Measurements from ENCODE around the gene TSPAN9.

The TSPAN9 gene

GRCh38 chr12:3233797-3234196 is 156.6 kb downstream of the TSPAN9 start:
- no peak overlapping the region for H3K4me3 ChIP-seq (ENCODE audit: low read depth, low read length)
- no peak for TF ChIP-seq CTCF (IDR thresholded peaks at IDR 0.05; ENCODE audit: control insufficient read depth, extremely low read depth, insufficient read depth)
- DNase-seq (ENCODE audit: low read depth), result peak; percentile 74

GRCh38 chr12:3236345-3237187 is 159.4 kb downstream of the TSPAN9 start:
- H3K4me3 ChIP-seq (ENCODE audit: low read depth, low read length), result no peak overlapping the region
- TF ChIP-seq CTCF (IDR thresholded peaks at IDR 0.05; ENCODE audit: control insufficient read depth, extremely low read depth, insufficient read depth), result no peak
- DNase-seq (ENCODE audit: low read depth), result no peak

GRCh38 chr12:3238196-3238595 is 161.0 kb downstream of the TSPAN9 start:
- no peak overlapping the region for H3K4me3 ChIP-seq (ENCODE audit: low read depth, low read length)
- DNase-seq (ENCODE audit: low read depth), result no peak
- no peak for TF ChIP-seq CTCF (IDR thresholded peaks at IDR 0.05; ENCODE audit: control insufficient read depth, extremely low read depth, insufficient read depth)

- no peak for DNase-seq (ENCODE audit: low read depth)
Measured at GRCh38 chr12:3241621-3242020, 164.4 kb downstream of the TSPAN9 start.

GRCh38 chr12:3242199-3242863 is 165.2 kb downstream of the TSPAN9 start:
- TF ChIP-seq CTCF (IDR thresholded peaks at IDR 0.05; ENCODE audit: control insufficient read depth, extremely low read depth, insufficient read depth), result no peak
- DNase-seq (ENCODE audit: low read depth), result no peak
- H3K4me3 ChIP-seq (ENCODE audit: low read depth, low read length), result no peak overlapping the region

More at GRCh38 chr12:3241621-3242020, 164.4 kb downstream of the TSPAN9 start:
- no peak overlapping the region for H3K4me3 ChIP-seq (ENCODE audit: low read depth, low read length)
- TF ChIP-seq CTCF (IDR thresholded peaks at IDR 0.05; ENCODE audit: control insufficient read depth, extremely low read depth, insufficient read depth), result no peak

GRCh38 chr12:3243376-3244084 is 166.4 kb downstream of the TSPAN9 start:
- DNase-seq (ENCODE audit: low read depth), result no peak
- no peak overlapping the region for H3K4me3 ChIP-seq (ENCODE audit: low read depth, low read length)
- TF ChIP-seq CTCF (IDR thresholded peaks at IDR 0.05; ENCODE audit: control insufficient read depth, extremely low read depth, insufficient read depth), result no peak

All from LNCaP clone FGC (cell line).